Measurements from ENCODE around the gene PAK5.

The PAK5 gene

GRCh38 chr20:9523636-9524035, 315.2 kb downstream of the PAK5 start:
- no peak for FAIRE-seq

GRCh38 chr20:9520086-9520485, 318.8 kb downstream of the PAK5 start:
- no peak for DNase-seq (ENCODE audit: low spot score)
- no peak for FAIRE-seq

More at GRCh38 chr20:9523636-9524035, 315.2 kb downstream of the PAK5 start:
- DNase-seq (ENCODE audit: low spot score): no peak

- FAIRE-seq (no peak), DNase-seq (ENCODE audit: low spot score) (no peak)
Measured at GRCh38 chr20:9518576-9519175, 320.2 kb downstream of the PAK5 start.

- no peak for FAIRE-seq
- no peak for DNase-seq (ENCODE audit: low spot score)
Measured at GRCh38 chr20:9517297-9518162, 321.3 kb downstream of the PAK5 start.

GRCh38 chr20:9516234-9516871, 322.5 kb downstream of the PAK5 start:
- no peak for FAIRE-seq
- no peak for DNase-seq (ENCODE audit: low spot score)

GRCh38 chr20:9515741-9516233, 323.1 kb downstream of the PAK5 start:
- DNase-seq (ENCODE audit: low spot score) (no peak), FAIRE-seq (no peak)

- DNase-seq (ENCODE audit: low spot score): no peak
- FAIRE-seq: no peak
Measured at GRCh38 chr20:9515214-9515585, 323.7 kb downstream of the PAK5 start.

GRCh38 chr20:9514461-9515213, 324.2 kb downstream of the PAK5 start, which contains the start of gene LAMP5:
TSS of gene LAMP5 (plus strand) at chr20:9514590. CDS start at chr20:9514853, 263 bp downstream.
- DNase-seq (ENCODE audit: low spot score) (no peak), FAIRE-seq (no peak)

- DNase-seq (ENCODE audit: low spot score) (no peak), FAIRE-seq (no peak)
Measured at GRCh38 chr20:9514072-9514460, 324.8 kb downstream of the PAK5 start.

GRCh38 chr20:9510911-9511310, 328.0 kb downstream of the PAK5 start:
- FAIRE-seq: no peak
- DNase-seq (ENCODE audit: low spot score): no peak

GRCh38 chr20:9509246-9509645, 329.6 kb downstream of the PAK5 start:
- FAIRE-seq (no peak), DNase-seq (ENCODE audit: low spot score) (no peak)

GRCh38 chr20:9508696-9509178, 330.1 kb downstream of the PAK5 start:
- DNase-seq (ENCODE audit: low spot score): no peak
- FAIRE-seq: no peak

GRCh38 chr20:9508240-9508661, 330.6 kb downstream of the PAK5 start:
- DNase-seq (ENCODE audit: low spot score): no peak

GRCh38 chr20:9507544-9508239, 331.2 kb downstream of the PAK5 start:
- no peak for FAIRE-seq
- no peak for DNase-seq (ENCODE audit: low spot score)

More at GRCh38 chr20:9508240-9508661, 330.6 kb downstream of the PAK5 start:
- FAIRE-seq: no peak

- no peak for FAIRE-seq
- no peak for DNase-seq (ENCODE audit: low spot score)
Measured at GRCh38 chr20:9506964-9507369, 331.9 kb downstream of the PAK5 start.

GRCh38 chr20:9506280-9506821, 332.5 kb downstream of the PAK5 start:
- no peak for DNase-seq (ENCODE audit: low spot score)
- FAIRE-seq: no peak

- FAIRE-seq (no peak), DNase-seq (ENCODE audit: low spot score) (no peak)
Measured at GRCh38 chr20:9503526-9504245, 335.2 kb downstream of the PAK5 start.

GRCh38 chr20:9501473-9501872, 337.4 kb downstream of the PAK5 start:
- DNase-seq (ENCODE audit: low spot score): no peak
- FAIRE-seq: no peak

GRCh38 chr20:9500121-9500520, 338.8 kb downstream of the PAK5 start:
- no peak for DNase-seq (ENCODE audit: low spot score)
- FAIRE-seq: no peak

All from RCC 7860 (cell line).